ENCODE measurements around the gene TMC3. TPM values are rescaled to one million over a fixed set of nuclear protein-coding genes. Genes with fewer than 3 reads are reported as not detected.
"Not testable (repeated sequence)": the region's sequence is repeated elsewhere in the genome, so short reads cannot be mapped to it uniquely, and the experiment has no call there.

The TMC3 gene
- total RNA-seq, 1 experiment from 2014 or later, result not detected

- no peak for DNase-seq (ENCODE audit: low read depth, low spot score)
- in situ Hi-C loops (cut with HindIII; ENCODE audit: low pct_unique_long_range_greater_than_20kb, low sequenced_read_pairs), result no loop called here
Measured at GRCh38 chr15:81332326-81332725, 41.7 kb downstream of the TMC3 start.

- no peak for DNase-seq (ENCODE audit: low read depth, low spot score)
- in situ Hi-C loops (cut with HindIII; ENCODE audit: low pct_unique_long_range_greater_than_20kb, low sequenced_read_pairs), result no loop called here
Measured at GRCh38 chr15:81331600-81331999, 42.4 kb downstream of the TMC3 start.

DNA sequence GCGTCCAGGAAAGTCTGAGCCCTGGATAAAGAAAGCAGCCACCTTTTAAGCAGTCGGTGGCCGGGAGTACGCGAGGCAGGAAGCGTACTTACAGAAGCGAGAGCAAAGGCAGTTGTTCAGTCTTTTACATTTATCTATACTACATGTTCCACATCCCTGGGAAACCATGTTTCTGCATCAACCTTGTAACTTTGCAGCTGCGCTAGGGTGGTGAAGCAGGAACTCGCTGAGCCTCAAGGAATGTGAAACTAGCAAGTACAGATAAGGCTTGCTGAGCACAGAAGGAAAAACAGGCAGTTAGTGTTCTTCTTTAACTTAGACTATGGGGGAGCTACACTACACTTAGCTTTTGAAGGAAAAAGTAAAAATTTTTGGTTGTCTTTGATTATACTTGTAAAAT, 42.9 kb downstream of the TMC3 start:
- in situ Hi-C loops (cut with HindIII; ENCODE audit: low pct_unique_long_range_greater_than_20kb, low sequenced_read_pairs); DNase-seq (ENCODE audit: low read depth, low spot score): not testable (repeated sequence)

- in situ Hi-C loops (cut with HindIII; ENCODE audit: low pct_unique_long_range_greater_than_20kb, low sequenced_read_pairs), result no loop called here
Measured at GRCh38 chr15:81330366-81331090, 43.5 kb downstream of the TMC3 start.

DNA sequence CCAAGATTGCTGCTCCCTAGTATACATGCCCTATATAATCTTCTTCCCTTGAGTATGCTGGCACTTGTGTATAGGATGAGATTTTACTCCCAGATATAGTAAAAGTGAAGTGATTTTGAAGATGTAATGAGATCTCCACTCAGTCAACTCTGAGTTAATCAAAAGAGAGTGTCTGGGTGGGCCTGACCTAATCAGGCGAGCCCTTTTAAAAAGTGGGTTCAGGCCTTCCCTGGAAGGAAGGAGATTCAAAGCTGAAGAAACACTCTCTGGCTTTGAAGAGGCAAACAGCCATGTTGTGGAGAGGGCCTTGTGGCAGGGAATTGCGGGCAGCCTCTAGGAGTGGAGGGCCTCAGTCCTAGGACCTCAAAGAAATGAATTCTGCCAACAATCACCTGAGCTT, 44.6 kb downstream of the TMC3 start:
- no peak for DNase-seq (ENCODE audit: low read depth, low spot score)
- in situ Hi-C loops (cut with HindIII; ENCODE audit: low pct_unique_long_range_greater_than_20kb, low sequenced_read_pairs), result no loop called here

More at GRCh38 chr15:81330366-81331090, 43.5 kb downstream of the TMC3 start:
- no peak for DNase-seq (ENCODE audit: low read depth, low spot score)

GRCh38 chr15:81327516-81327915, 46.5 kb downstream of the TMC3 start:
- DNase-seq (ENCODE audit: low read depth, low spot score), result no peak
- in situ Hi-C loops (cut with HindIII; ENCODE audit: low pct_unique_long_range_greater_than_20kb, low sequenced_read_pairs), result no loop called here

DNA sequence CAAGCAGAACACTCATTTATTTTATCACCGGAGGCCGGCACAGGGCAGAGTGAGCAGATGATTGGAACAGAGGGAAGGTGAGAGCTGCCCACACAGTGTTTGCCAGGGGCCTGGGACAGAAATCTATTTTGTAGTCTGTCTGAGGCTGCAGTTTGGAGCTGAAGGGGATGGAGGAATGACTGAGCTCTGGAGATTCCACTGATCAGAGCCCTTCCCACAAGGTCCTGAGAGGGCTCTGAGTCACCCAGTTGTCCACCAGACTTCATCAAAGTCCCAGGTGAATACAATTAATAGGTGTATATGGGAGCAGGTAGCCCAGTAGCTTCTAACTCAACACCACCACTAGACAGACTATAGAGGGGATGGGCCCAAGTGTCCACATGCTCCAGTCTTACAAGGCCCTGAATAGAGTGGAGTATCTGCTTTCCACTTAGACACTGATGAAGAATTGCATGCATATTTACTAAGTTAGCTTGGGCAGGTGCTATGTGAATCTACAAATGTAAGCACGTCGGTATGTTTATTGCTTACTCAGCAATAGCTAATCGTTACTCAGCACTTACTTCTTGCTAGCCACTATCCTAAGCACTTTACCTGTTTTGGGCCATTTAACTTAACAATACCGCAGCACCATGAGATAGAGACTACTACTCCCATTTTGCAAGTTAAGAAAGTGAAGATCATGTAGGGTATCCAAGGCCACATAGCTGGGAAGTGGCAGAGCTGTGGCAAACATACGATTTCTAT, 47.4 kb downstream of the TMC3 start:
- in situ Hi-C loops (cut with HindIII; ENCODE audit: low pct_unique_long_range_greater_than_20kb, low sequenced_read_pairs), result no loop called here
- no peak for DNase-seq (ENCODE audit: low read depth, low spot score)

- DNase-seq (ENCODE audit: low read depth, low spot score), result peak; percentile 97
- in situ Hi-C loops (cut with HindIII; ENCODE audit: low pct_unique_long_range_greater_than_20kb, low sequenced_read_pairs), result no loop called here
Measured at GRCh38 chr15:81323944-81324881, 49.8 kb downstream of the TMC3 start, which contains the start of gene STARD5. TSS of gene STARD5 (minus strand) at chr15:81324141. CDS start at chr15:81324099, 42 bp downstream.

- DNase-seq (ENCODE audit: low read depth, low spot score), result no peak
- in situ Hi-C loops (cut with HindIII; ENCODE audit: low pct_unique_long_range_greater_than_20kb, low sequenced_read_pairs), result no loop called here
Measured at GRCh38 chr15:81323559-81323943, 50.5 kb downstream of the TMC3 start.

DNA sequence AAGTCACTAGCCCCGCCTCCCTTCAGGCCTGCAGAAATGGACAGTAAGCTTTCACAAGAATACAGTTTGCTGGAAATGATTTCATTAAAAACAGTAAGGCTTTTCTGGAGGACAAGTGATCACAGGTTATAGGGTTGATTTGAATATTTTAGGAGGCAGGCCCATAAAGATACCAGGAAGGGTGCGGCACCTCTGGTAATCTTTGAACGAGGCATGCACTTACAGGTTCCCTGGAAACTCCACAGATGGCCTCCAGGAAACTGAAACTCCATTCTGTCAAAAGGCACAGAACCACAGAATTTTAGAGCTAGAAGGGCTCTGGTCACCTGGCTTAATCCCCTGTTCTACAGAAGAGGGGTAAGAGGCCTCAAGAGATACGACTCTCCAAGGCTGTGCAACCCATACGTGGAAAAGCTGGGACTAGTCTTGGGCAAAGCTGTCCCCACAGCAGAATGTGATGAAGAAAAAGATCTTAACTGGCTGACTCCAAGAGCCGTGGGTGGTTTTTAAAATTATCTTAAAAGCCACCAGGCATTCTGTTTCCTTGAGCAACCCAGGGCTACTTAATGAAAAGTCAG, 51.2 kb downstream of the TMC3 start:
- no peak for DNase-seq (ENCODE audit: low read depth, low spot score)
- in situ Hi-C loops (cut with HindIII; ENCODE audit: low pct_unique_long_range_greater_than_20kb, low sequenced_read_pairs), result no loop called here

GRCh38 chr15:81321667-81322066, 52.3 kb downstream of the TMC3 start:
- in situ Hi-C loops (cut with HindIII; ENCODE audit: low pct_unique_long_range_greater_than_20kb, low sequenced_read_pairs), result no loop called here
- no peak for DNase-seq (ENCODE audit: low read depth, low spot score)

- in situ Hi-C loops (cut with HindIII; ENCODE audit: low pct_unique_long_range_greater_than_20kb, low sequenced_read_pairs), result no loop called here
- DNase-seq (ENCODE audit: low read depth, low spot score), result no peak
Measured at GRCh38 chr15:81317642-81318017, 56.4 kb downstream of the TMC3 start.

GRCh38 chr15:81316267-81316666, 57.7 kb downstream of the TMC3 start:
- in situ Hi-C loops (cut with HindIII; ENCODE audit: low pct_unique_long_range_greater_than_20kb, low sequenced_read_pairs), result no loop called here

DNA sequence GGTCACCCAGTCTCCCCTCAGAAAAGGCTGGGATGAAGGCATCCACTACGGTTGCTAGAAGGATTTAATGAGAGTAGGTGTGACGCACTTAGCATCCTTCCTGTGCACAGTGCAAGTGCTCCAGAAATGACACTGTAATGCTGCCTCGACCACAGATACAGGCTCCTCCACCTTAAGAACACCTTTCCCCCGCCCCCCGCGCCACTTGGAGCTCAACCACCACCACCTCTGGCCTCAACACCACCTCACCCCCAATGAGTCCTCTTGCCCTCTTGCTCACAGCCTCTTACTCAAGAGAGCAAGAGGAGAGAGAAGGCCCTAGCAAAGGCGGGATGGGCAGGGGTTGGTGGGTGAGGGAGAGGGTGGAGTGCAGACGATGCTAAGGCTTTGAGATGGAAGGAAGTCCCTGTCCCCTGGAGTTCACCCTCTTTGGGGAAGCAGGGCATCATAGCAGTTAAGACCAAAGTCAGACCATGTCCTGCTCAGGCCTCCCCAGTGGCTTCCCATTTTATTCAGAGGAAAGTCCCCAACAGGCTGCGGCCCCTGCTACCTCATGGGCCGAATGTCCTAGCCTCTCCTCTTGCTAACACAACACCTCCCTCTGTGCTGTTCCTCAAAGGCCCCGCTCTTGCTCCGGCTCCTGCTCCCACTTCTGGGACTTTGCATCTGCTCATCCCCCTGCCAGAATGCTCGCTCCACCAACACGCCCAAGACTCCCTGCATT, 58.4 kb downstream of the TMC3 start:
- in situ Hi-C loops (cut with HindIII; ENCODE audit: low pct_unique_long_range_greater_than_20kb, low sequenced_read_pairs), result no loop called here
- DNase-seq (ENCODE audit: low read depth, low spot score), result no peak

More at GRCh38 chr15:81316267-81316666, 57.7 kb downstream of the TMC3 start:
- DNase-seq (ENCODE audit: low read depth, low spot score), result no peak

DNA sequence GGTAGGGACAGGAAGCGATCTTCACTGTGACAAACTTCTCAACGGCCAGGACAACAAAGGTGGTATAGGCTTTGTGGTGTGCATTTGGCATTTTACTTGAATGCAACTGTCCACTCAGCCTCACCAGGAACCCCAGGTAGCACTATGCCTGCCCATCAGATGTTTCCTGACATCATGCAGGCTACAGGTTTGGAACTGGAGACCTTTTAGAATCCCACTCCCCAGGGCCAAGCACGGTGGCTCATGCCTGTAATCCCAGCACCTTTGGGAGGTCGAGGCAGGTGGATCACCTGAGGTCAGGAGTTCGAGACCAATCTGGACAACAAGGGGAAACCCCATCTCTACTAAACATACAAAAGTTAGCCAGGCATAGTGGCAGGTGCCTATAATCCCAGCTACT, 59.6 kb downstream of the TMC3 start:
- in situ Hi-C loops (cut with HindIII; ENCODE audit: low pct_unique_long_range_greater_than_20kb, low sequenced_read_pairs), result no loop called here
- DNase-seq (ENCODE audit: low read depth, low spot score), result no peak

DNA sequence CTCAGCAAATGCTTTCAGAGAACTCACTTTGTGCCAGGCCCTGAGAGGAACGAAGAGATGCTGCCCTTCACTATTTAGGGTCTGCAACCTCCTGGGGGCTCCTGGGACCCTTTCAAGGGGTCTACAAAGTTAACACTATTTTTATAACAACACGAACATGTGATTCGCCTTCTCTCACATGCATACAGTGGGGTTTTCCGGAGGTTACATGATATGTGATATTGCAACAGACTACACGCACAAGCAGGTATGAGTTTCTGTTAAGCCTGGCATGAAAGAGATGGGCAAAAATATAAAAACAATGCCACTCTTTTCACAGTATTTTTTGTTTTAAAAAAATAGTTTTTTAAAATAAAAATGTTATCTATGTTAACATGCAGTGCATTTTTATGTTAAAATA, 60.3 kb downstream of the TMC3 start:
- in situ Hi-C loops (cut with HindIII; ENCODE audit: low pct_unique_long_range_greater_than_20kb, low sequenced_read_pairs), result no loop called here

More for the DNA sequence above, 60.3 kb downstream of the TMC3 start:
- DNase-seq (ENCODE audit: low read depth, low spot score), result no peak
